ENCODE data around the gene NPTX2.

- TF ChIP-seq CTCF (tag by site-specific recombination; IDR thresholded peaks at IDR 0.05) (no peak), ZNF837 (tag by site-specific recombination; IDR thresholded peaks at IDR 0.05) (no peak), ZBTB26 (tag by site-specific recombination; optimal IDR thresholded peaks at IDR 0.05) (no peak), YY1 (tag by site-specific recombination; IDR thresholded peaks at IDR 0.05) (no peak), ZFP3 (tag by site-specific recombination; IDR thresholded peaks at IDR 0.05; ENCODE audit: low read depth) (no peak), MYNN (tag by site-specific recombination; IDR thresholded peaks at IDR 0.05; ENCODE audit: borderline replicate concordance) (no peak), ZNF2 (tag by site-specific recombination; IDR thresholded peaks at IDR 0.05) (no peak), ZNF580 (tag by site-specific recombination; IDR thresholded peaks at IDR 0.05) (no peak), ZNF202 (tag by site-specific recombination; IDR thresholded peaks at IDR 0.05; ENCODE audit: borderline replicate concordance) (no peak)
Observed at GRCh38 chr7:98569691-98570337, 47.3 kb upstream of the NPTX2 start.

All from HEK293 (cell line).